Endothelial cell of umbilical vein (primary cell): ENCODE results near the gene RING1. TPM values are rescaled to one million over a fixed set of nuclear protein-coding genes. Genes with fewer than 3 reads are reported as not detected.

Experiments used
- BruUV-seq: library from RNA; stranded (reverse); fragments of 400-500 nt; replicated peaks from 2 replicates; lab custom pipeline; 2021; lab: Mats Ljungman, UMichigan
- CTCF ChIA-PET: fragments of 300-600, 350-600 bp; sonication (Branson Sonifier 250); formaldehyde crosslinking; loops from one replicate; lab custom pipeline; 2021; ENCODE audit warnings: antibody characterized with exemption, inconsistent platforms; lab: Charles Lee
- POLR2A ChIA-PET: fragments of 300-600, 350-600 bp; sonication (Branson Sonifier 250); formaldehyde crosslinking; loops from one replicate; lab custom pipeline; 2021; ENCODE audit warnings: antibody characterized with exemption, inconsistent platforms; lab: Charles Lee
- DNase-seq: peaks from one replicate; pipeline ENCODE4 v3.0.0-alpha.2; 2011; ENCODE audit warnings: low read depth, low spot score
- FAIRE-seq: peaks from 2 replicates; lab custom pipeline; 2011; peaks lifted over from hg19 to GRCh38; lab: Jason Lieb, UNC
- H2AFZ ChIP-seq: 2 replicates; pipeline ENCODE4 v1.6.0; 2012; ENCODE audit warnings: low read depth, low read length, control low read depth, inconsistent platforms
- H3K27ac ChIP-seq: 2 replicates; pipeline ENCODE4 v1.5.1; 2011; ENCODE audit warnings: low read depth, mild to moderate bottlenecking, control low read depth, low read length, moderate library complexity; ENCODE audit not compliant: insufficient read depth
- H3K27me3 ChIP-seq, 2 experiments: 2 replicates each; pipeline versions ENCODE4 v1.6.0 to v1.6.1; 2011; ENCODE audit warnings: low read length in 2 of 2, mixed read lengths in 1 of 2; ENCODE audit not compliant: control insufficient read depth in 2 of 2, insufficient read depth in 2 of 2
- H3K36me3 ChIP-seq, 2 experiments: 2 replicates in 1 of 2; 3 replicates in 1 of 2; pipeline ENCODE4 v1.5.1; 2011; ENCODE audit warnings: low read length in 2 of 2, mild to moderate bottlenecking in 1 of 2, moderate library complexity in 1 of 2; ENCODE audit not compliant: control insufficient read depth in 2 of 2, insufficient read depth in 2 of 2; ENCODE audit errors: extremely low read depth in 1 of 2
- H3K4me1 ChIP-seq: 3 replicates; pipeline ENCODE4 v1.5.1; 2011; ENCODE audit warnings: mild to moderate bottlenecking, low read length; ENCODE audit not compliant: control insufficient read depth, insufficient read depth; ENCODE audit errors: extremely low read depth
- H3K4me2 ChIP-seq: 2 replicates; pipeline ENCODE4 v1.6.1; 2011; ENCODE audit warnings: low read length, control low read depth, mixed read lengths; ENCODE audit not compliant: insufficient read depth
- H3K4me3 ChIP-seq, 3 experiments: fragments of 200-600 bp in 1 of 3; sonication (generic), shearing (Covaris generic) in 1 of 3; replicated peaks in 1 of 3; 2 replicates each; pipeline ENCODE4 v1.5.1; 2011 to 2016; ENCODE audit warnings: control low read depth in 3 of 3, low read length in 3 of 3, mild to moderate bottlenecking in 2 of 3, inconsistent platforms in 1 of 3, low read depth in 1 of 3, moderate library complexity in 1 of 3; ENCODE audit not compliant: insufficient read depth in 1 of 3
- H3K79me2 ChIP-seq: 2 replicates; pipeline ENCODE4 v1.6.0; 2012; ENCODE audit warnings: low read length, inconsistent platforms; ENCODE audit not compliant: control insufficient read depth, insufficient read depth
- H3K9ac ChIP-seq: replicated peaks from 2 replicates; pipeline ENCODE3; 2011; ENCODE audit warnings: low read length, control low read depth; ENCODE audit not compliant: insufficient read depth; ENCODE audit errors: extremely low read depth
- H3K9me1 ChIP-seq: replicated peaks from 3 replicates; pipeline ENCODE4 v1.6.0; 2011; ENCODE audit warnings: mild to moderate bottlenecking, low read length; ENCODE audit not compliant: control insufficient read depth, insufficient read depth; ENCODE audit errors: extremely low read depth
- H3K9me3 ChIP-seq: replicated peaks from 2 replicates; pipeline ENCODE4 v1.5.1; 2012; ENCODE audit warnings: low read length, inconsistent platforms; ENCODE audit not compliant: control insufficient read depth, insufficient read depth
- H4K20me1 ChIP-seq: replicated peaks from 2 replicates; pipeline ENCODE3; 2011; ENCODE audit warnings: mild to moderate bottlenecking, low read length; ENCODE audit not compliant: control insufficient read depth, insufficient read depth; ENCODE audit errors: extremely low read depth
- EZH2 ChIP-seq: IDR thresholded peaks from 2 replicates; pipeline ENCODE4 v1.6.1; 2012; ENCODE audit warnings: borderline replicate concordance, low read depth, mild to moderate bottlenecking, moderate library complexity, low read length, inconsistent platforms; ENCODE audit not compliant: severe bottlenecking
- FOS ChIP-seq: IDR thresholded peaks from 2 replicates; pipeline ENCODE4 v1.6.1; 2011; ENCODE audit warnings: mild to moderate bottlenecking, low read length, moderate library complexity, borderline replicate concordance; ENCODE audit not compliant: insufficient read depth
- JUN ChIP-seq: IDR thresholded peaks from 2 replicates; pipeline ENCODE4 v1.6.1; 2011; ENCODE audit warnings: borderline replicate concordance, low read depth; ENCODE audit not compliant: insufficient read length, insufficient read depth
- POLR2A ChIP-seq: IDR thresholded peaks from 2 replicates; pipeline ENCODE4 v1.6.1; 2012; ENCODE audit warnings: low read depth, mild to moderate bottlenecking, control low read depth, low read length
- POLR2AphosphoS5 ChIP-seq: IDR thresholded peaks from 2 replicates; pipeline ENCODE4 v1.6.1; 2012; ENCODE audit warnings: low read depth, mild to moderate bottlenecking, control low read depth, low read length, moderate library complexity; ENCODE audit not compliant: insufficient read depth
- dilution Hi-C: fragments of 300-500 bp; cut with MboI; formaldehyde crosslinking; loops from one replicate; pipeline ENCODE4 v1.15.0; 2019; ENCODE audit warnings: low sequenced_read_pairs; ENCODE audit not compliant: extremely low pct_ligation_motif_present
- intact Hi-C: fragments of 100-400 bp; cut with micrococcal nuclease; formaldehyde crosslinking; loops from one replicate; pipeline ENCODE4 v1.10.0; 2022
- polyA plus RNA-seq, 4 experiments: library from polyadenylated mRNA; depleted of rRNA in 3 of 4; stranded (reverse) in 3 of 4; unstranded in 1 of 4; fragments of >200 nt; gene quantifications; 2 replicates each; pipeline versions ENCODE4 v1.2.1 to v1.2.3, GENCODE V29; 2011 to 2012; ENCODE audit warnings: missing spikeins in 1 of 4
- total RNA-seq: library from RNA; stranded (reverse); gene quantifications from 2 replicates; pipeline ENCODE4 v1.2.3, GENCODE V29; 2021

RING1 gene
- total and polyA plus RNA-seq, 2 donors (not counting 3 experiments of a cell fraction or from before 2014, with no cell fraction given) = 26.8 to 27.9 TPM

- Histone ChIP-seq H3K79me2 (no peaks in the 10 kb centered on the region), H4K20me1 (no peaks in the 10 kb centered on the region), H3K4me1 (peaks cover 23% of the 10 kb centered on the region), H3K9ac (peak overlapping the region; percentile 69), H3K4me3 (peak overlapping the region; percentile 18 to 69 (median 38)), H3K27me3 (peaks cover 0 to 2% of the 10 kb centered on the region in 2 experiments), H3K9me1 (no peaks in the 10 kb centered on the region), H2AFZ (peak overlapping the region; percentile 75), H3K9me3 (no peaks in the 10 kb centered on the region), H3K4me2 (peak overlapping the region; percentile 78), H3K27ac (peak overlapping the region; percentile 72), H3K36me3 (peaks cover 0 to 2% of the 10 kb centered on the region in 2 experiments)
- peak; percentile 52 for DNase-seq
- FAIRE-seq = peak; percentile 67
- TF ChIP-seq EZH2 (no peak), JUN (peak; percentile 16), POLR2AphosphoS5 (no peak), FOS (peak; percentile 62), POLR2A (no peak)
- BruUV-seq = TSS peak; percentile 96
- intact Hi-C loops = loop anchor here (1.0 to 10.0 kb wide), 4 partner anchors 21 to 365 kb away; partner anchors contain the start of genes RXRB, SLC39A7 and VPS52
- ChIA-PET POLR2A (interaction anchor here (0.7 to 2.7 kb wide), 5 partner anchors 22 to 278 kb away, joined by 3 to 12 read pairs (median 4); partner anchors contain the start of genes RING1, RPS18 and VPS52), CTCF (interaction anchor here (0.9 to 4.5 kb wide), 19 partner anchors 10 to 412 kb away, joined by 3 to 99 read pairs (median 13); partner anchors contain the start of genes HSD17B8, RGL2, RPS18 and TAP2)
- dilution Hi-C loops = no loop called here
These were observed 41.7 kb downstream of the RING1 start for GRCh38 chr6:33249732-33250630.
